NCI-H187 (cell line): Measurements from ENCODE around the gene WDR1.

Experiments
- DNase-seq, 2 experiments: peaks; one replicate each; lab custom pipeline; 2025; lab: John Stamatoyannopoulos, UW

WDR1 gene

GRCh38 chr4:10116569-10117358, at the start of gene WDR1:
Gene WDR1 (minus strand): TSS chr4:10116799. CDS start chr4:10116666, 133 bp downstream.
- DNase-seq, result peak; percentile 84 to 94

GRCh38 chr4:10164877-10165283, 48.3 kb upstream of the WDR1 start:
- DNase-seq, result peak; percentile 5 to 14

DNA sequence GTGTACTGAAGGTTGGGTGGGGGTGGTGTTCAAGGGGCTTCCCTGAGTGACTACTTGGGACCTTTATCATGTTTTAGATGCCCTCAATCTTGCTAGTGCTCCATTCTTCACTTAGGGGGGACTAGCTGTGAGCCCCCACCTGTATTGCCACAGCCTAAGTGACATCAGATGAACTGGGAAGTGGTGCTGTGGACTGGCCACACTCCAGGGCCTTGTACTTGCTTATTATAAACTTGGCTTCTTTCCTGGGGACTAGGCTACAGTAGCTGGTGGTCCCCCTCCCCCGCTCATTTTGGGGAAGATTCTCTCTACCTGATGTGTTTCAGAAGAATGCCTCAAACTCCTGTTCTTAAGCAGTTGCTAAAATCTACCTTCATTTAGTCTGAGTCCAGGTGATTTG, 46.7 kb upstream of the WDR1 start:
- no peak for DNase-seq

DNA sequence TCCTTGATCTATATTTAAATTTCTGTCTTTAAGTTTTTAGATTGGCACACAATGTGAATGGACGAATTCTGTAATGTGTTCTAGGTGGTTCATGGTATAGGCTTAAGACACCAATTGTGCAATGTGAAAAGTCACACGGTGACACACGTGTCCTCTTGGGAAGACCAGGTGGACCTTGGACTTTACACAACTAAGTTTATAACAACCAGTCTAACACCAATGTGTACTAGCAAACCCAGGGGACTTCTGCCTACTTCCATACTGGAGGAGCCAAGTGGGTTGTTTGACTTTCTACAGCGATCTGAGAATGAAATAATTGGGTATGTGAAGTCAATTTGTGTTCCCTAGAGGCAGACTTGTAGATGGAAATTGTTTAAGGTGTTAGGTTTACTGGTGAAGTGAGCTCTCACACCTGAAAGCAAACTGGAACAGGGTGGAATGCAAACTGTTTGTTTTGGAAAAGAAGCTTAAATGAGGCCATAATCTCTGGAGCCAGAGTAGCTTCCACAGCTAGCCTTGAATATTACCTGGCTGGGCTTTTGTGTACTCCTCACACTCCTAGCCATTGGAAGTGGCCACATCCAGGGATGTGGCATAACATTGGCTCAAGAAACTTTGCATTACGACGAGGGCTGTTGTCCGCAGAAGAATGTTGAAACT, 45.9 kb upstream of the WDR1 start:
- no peak for DNase-seq

DNA sequence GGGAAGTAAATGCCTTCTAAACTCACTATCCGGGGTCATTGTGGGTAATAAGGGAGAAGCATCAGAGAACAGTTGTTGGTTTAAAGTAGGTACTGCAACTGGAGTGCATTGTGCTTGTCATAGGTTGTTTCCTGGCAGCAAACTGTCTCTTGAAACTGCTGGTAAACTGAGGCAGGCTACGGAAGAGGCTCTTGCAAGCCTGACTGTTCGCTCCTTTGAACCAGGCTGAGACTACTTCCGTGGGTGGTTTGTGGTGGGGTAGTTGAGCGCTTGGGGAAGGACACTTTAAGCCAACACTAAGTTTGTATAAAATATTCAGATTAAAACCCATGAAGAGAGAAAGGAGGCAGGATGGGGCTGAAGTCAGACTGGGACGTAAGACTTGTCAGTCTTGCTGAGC, 45.2 kb upstream of the WDR1 start:
- DNase-seq, result no peak

GRCh38 chr4:10161146-10161545, 44.5 kb upstream of the WDR1 start:
- no peak for DNase-seq

- DNase-seq, result no peak
Measured at GRCh38 chr4:10160281-10160856, 43.8 kb upstream of the WDR1 start.

DNA sequence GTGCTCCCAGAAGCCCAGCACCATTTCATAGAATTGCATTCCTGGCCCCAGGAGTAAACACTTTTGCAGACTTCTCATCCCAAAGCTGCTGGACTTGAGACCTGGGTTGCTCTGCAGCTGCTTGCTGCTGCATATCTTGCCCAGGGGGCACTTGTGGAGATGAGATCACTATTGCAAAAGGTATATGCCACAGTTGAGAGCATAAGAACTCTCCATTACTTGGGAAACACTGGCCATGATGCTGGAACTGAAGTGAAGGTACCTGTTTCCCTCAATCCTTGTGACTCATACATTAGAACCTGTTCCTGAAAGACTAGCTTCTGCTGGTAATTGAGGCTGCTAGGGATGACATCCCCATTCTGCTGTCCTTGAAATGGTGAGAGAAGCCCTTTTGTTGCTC, 43.1 kb upstream of the WDR1 start:
- DNase-seq, result no peak

DNA sequence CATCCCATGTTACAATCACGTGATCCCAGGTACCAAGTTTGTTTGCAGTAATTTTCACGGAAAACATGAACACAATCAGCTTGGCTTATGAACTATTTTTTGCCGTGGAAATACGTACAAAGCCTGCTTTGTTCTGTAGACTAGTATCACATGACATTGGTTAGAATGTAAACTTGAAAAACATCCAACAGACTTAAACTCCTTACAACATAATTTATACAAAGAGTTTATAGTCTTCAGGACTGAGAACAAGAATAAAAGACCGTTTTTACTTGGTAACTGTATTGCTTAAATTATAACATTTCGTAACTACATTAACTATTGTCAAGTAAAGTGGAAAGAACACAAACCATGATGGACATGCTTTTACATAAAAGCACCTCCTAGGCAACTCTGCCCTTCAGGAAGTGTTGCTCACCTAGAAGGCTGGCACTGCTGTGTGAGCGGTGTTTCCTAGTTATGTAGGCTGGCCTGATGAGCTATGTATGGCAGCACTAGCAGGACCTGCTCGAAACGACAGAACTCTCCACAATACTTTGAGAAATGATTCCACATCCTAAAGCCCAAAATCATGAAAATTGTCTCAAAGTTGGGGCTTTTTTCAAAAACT, 41.8 kb upstream of the WDR1 start:
- no peak for DNase-seq

DNA sequence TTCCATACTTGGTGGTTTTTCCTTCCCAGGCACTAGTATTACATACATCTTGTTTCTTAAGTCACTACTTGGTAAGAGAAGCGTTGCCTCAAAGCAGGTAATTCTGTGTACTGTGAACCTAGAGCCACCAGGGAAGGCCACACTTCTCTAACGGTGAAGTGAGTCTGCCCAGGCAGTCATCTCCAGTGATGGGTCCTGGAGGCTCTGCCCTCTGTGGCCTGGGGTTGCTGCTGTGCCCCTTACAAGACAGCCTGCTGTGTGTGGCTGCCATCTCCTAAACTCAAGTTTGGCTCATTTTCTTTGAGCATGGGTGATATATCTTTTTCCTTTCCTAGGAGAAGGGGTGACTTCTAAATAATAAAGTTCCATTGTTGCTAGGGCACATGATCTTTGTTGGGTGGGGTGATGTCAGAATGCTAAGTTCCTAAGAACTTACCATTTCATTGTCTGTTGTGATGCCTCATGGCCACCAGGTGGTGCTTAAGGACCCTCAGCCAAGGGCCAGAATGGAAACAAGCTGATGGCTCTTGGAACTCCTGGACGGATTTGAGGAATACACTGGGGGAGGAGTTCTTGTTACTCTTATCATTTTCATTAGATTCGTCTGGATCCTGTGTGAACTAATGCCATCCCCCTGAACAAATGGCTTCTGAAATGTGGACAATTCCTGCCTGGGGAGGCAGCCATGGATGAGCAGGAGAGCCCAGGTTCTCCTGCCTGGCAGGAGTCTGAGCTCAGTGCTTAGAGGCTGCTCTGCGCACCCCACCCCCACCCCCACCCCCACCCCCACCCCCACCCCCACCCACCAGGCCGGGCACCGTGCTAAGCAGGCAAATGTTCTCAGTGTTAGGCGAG, 41.1 kb upstream of the WDR1 start:
- peak in 1 of 2 experiments; percentile 58 for DNase-seq

GRCh38 chr4:10154241-10154640, 37.6 kb upstream of the WDR1 start:
- DNase-seq, result no peak

GRCh38 chr4:10153161-10153560, 36.6 kb upstream of the WDR1 start:
- no peak for DNase-seq

DNA sequence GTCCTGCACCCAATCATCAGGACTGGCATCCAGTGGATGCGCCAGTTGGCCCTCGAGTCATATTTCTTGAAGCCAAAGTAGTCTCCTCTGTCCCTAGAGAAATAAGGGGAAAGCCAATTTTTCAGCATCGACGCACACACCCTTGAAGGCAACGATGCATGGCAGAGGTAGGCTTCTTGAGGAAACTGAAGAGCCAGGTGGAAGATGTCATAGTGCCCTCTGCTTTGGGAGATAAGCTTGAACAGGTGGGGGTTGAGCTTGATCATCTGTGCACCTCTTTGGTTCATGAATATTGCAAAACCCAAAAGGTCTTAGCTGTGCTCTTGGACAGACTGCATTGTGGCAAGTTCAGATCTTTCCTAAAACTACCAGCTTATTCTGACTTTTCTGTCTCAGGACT, 34.6 kb upstream of the WDR1 start:
- DNase-seq, result peak in 1 of 2 experiments; percentile 44

DNA sequence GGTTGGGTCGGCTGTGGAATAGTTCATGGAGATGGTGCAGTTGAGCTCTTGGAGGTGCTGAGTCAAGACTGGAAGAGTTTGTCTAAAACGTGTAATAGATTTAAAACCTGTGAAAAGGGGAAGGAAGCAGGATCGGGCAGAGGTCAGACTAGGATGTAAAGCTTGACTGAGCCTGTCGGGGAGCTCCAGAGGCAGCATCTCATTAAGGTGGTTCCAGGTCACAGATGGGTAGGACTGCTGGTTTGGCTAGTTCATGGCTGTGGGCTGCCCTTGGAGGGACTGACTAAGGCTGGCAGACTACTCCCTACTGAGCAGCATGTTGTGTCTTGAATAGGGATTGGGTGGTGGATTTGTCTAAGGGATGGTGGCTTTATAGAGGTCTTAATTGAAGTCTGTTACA, 28.4 kb upstream of the WDR1 start:
- DNase-seq, result no peak

DNA sequence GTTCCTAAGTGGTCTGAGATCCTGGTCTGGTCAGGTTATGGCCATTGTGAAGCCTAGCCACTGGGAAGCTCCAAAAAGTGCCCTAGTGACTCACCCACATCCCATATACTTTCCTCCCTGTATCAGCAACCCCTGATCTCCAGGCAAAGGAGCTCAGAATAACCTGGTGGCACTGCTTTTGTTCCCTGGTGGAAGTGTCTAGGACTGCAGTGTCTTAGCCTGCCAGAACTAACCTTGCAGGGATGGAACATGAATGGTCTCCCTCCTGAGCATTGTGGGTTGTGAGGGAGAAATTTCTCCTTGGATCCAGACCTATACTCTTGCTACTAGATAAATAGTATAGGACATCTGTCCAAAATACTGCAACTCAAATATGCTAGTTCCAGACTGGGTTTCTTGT, 27.9 kb upstream of the WDR1 start:
- DNase-seq, result no peak

- no peak for DNase-seq
Measured at GRCh38 chr4:10143171-10143570, 26.6 kb upstream of the WDR1 start.

DNA sequence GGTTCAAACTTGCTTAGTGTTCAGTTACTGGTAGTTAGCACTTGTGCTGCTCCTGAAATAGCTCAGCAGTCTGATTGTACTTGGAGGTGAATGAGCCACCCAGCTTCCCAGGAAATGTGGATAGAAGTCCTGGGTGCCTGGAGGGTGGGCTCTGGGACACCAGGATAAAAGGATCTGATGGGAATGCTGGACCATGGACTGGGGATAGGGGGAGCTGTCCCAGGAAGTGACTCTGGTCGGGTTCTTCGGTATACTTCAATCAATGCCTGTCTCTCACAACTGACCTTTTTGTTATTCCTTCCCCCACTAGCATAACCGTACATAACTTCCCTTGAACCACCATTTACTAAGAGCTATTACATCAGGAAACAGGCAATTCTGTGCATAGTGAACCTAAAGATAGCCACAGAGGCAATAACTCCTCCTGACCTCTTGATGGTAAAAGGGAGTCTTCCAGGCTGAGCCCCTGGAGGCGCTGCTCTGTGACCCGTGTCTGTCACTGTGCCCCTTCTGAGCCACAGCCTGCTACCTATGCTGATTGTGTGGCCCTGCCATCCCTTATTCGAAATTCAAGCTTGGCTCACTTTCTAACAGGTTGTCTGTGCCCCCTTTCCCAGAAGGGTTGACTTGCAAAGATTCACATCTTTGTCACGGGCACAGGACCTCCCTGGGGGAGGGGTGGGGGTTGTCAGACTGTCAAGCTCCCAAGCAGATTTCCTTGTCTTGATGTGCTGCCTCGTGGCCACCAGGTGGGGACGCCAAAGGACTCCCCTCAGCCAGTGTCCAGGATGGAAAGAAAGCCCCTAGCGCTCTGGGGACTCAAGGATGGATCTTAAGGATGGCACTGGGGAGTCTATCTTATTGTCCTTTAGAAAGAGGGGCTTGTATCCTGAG, 24.5 kb upstream of the WDR1 start:
- DNase-seq, result no peak

DNA sequence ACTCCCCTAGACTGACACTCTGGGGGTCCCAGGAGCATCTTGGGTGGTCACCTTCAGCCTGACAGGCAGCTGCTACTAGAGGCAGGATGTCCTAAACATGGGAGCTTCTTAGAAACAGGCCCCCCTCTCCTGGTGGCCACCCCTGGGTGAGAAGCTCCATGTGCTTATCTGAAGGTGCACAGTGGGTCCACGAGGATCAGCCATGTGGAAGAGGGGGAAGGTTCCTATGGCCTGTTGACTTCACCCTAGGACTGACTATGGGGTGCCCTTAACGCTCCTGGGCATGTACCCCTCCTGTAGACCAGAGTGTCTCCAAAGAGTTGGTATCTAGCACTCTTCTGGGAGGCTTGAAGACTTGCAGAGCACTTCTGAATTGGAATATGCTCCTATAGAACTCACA, 22.9 kb upstream of the WDR1 start:
- DNase-seq, result no peak

GRCh38 chr4:10135260-10135659, 18.7 kb upstream of the WDR1 start:
- no peak for DNase-seq

DNA sequence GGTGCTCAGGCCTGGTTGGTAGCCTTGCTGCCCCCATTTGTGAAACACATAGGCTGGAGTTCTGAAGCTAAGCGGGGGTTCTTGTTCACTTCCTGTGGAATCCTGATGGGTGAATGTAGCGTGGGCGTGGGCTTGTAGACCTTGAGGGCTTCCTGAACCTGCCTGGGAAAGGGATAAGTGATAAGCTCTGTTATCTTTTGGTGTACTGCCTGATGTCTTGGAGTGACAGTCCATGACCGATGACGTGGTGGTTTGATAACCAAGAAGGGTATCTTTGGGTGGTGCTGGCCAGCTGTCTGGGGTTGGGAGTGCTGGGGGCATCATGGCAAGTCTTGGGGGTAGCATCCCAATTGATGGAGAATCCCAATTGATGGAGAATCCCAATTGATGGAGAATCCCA, 17.5 kb upstream of the WDR1 start:
- no peak for DNase-seq

DNA sequence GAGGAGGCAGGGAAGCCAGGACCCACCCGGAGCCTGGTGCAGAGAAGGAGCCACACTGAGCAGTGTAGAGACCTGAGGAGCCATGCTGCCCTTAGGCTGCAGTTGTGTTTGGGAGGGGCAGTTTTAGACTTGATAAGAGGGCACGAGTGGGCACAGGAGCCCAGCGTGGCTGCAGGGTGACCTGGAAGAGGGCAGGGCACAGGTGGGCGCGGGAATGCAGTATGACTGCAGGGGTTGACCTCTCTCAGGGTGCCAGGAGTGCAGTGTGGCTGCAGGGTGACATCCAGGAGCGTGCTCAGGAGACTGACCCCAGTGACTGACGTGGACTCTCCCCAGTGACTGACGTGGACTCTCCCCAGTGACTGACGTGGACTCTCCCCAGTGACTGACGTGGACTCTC, 14.6 kb upstream of the WDR1 start:
- DNase-seq, result no peak
